OCI-LY1 (cell line): ENCODE data around the gene TGFBR2.

Experiments
- H2AFZ ChIP-seq: fragments of 200-600 bp; sonication (generic), shearing (Covaris generic); 2 replicates; pipeline ENCODE4 v1.6.0; 2014; ENCODE audit warnings: antibody characterized with exemption, mild to moderate bottlenecking, low read length
- H3F3A ChIP-seq: fragments of 200-600 bp; sonication (generic), shearing (Covaris generic); 2 replicates; pipeline ENCODE4 v1.6.0; 2014; ENCODE audit warnings: mild to moderate bottlenecking, antibody characterized with exemption, low read length, moderate library complexity; ENCODE audit not compliant: insufficient read depth
- H3K27ac ChIP-seq: fragments of 200-600 bp; sonication (generic); 2 replicates; pipeline ENCODE4 v1.5.1; 2014; ENCODE audit warnings: low read length, mixed run types, mild to moderate bottlenecking, low read depth; ENCODE audit not compliant: poor library complexity, severe bottlenecking
- H3K27me3 ChIP-seq: fragments of 200-600 bp; sonication (generic); 2 replicates; pipeline ENCODE4 v1.6.0; 2014; ENCODE audit warnings: antibody characterized with exemption, mild to moderate bottlenecking, low read length, moderate library complexity; ENCODE audit not compliant: insufficient read depth
- H3K36me3 ChIP-seq: fragments of 200-600 bp; sonication (generic); 2 replicates; pipeline ENCODE4 v1.6.1; 2014; ENCODE audit warnings: mild to moderate bottlenecking, antibody characterized with exemption, low read length, moderate library complexity, mixed read lengths; ENCODE audit not compliant: insufficient read depth
- H3K4me1 ChIP-seq: fragments of 200-600 bp; sonication (generic); 2 replicates; pipeline ENCODE4 v1.5.1; 2014; ENCODE audit warnings: mild to moderate bottlenecking, low read length, moderate library complexity; ENCODE audit not compliant: insufficient read depth, severe bottlenecking
- H3K4me2 ChIP-seq: fragments of 200-600 bp; sonication (generic), shearing (Covaris generic); 2 replicates; pipeline ENCODE4 v1.6.1; 2014; ENCODE audit warnings: low read length
- H3K4me3 ChIP-seq: fragments of 200-600 bp; sonication (generic); 2 replicates; pipeline ENCODE4 v1.5.1; 2014; ENCODE audit warnings: low read length, low read depth, mild to moderate bottlenecking, mixed read lengths; ENCODE audit not compliant: poor library complexity, severe bottlenecking
- H3K79me2 ChIP-seq: fragments of 200-600 bp; shearing (Covaris generic); 2 replicates; pipeline ENCODE4 v1.6.1; 2016; ENCODE audit warnings: mixed run types, low read length, mixed read lengths; ENCODE audit not compliant: insufficient read depth
- H3K9ac ChIP-seq: fragments of 200-600 bp; sonication (generic), shearing (Covaris generic); 2 replicates; pipeline ENCODE4 v1.6.1; 2014; ENCODE audit warnings: mild to moderate bottlenecking, low read length, mixed read lengths
- H3K9me2 ChIP-seq: fragments of 200-600 bp; sonication (generic), shearing (Covaris generic); 2 replicates; pipeline ENCODE4 v1.6.1; 2014; ENCODE audit warnings: low read depth, mild to moderate bottlenecking, low read length, mixed read lengths
- H3K9me3 ChIP-seq: fragments of 200-600 bp; shearing (Covaris generic); 2 replicates; pipeline ENCODE4 v1.6.1; 2014; ENCODE audit warnings: low read length, mixed read lengths
- H4K20me1 ChIP-seq: fragments of 200-600 bp; sonication (generic), shearing (Covaris generic); 2 replicates; pipeline ENCODE4 v1.6.0; 2016; ENCODE audit warnings: mild to moderate bottlenecking, low read length; ENCODE audit not compliant: insufficient read depth
- CTCF ChIP-seq: fragments of 200-600 bp; sonication (generic), shearing (Covaris generic); IDR thresholded peaks from 2 replicates; pipeline ENCODE4 v1.5.1; 2017; ENCODE audit warnings: mild to moderate bottlenecking, antibody characterized with exemption, low read length, moderate library complexity, mixed read lengths
- EZH2 ChIP-seq: fragments of 200-600 bp; sonication (generic), shearing (Covaris generic); IDR thresholded peaks from 2 replicates; pipeline ENCODE4 v1.8.0; 2017; ENCODE audit warnings: borderline replicate concordance, mixed run types, mild to moderate bottlenecking, antibody characterized with exemption, low read length, moderate library complexity, mixed read lengths

TGFBR2 gene

GRCh38 chr3:30695302-30696061 lies 89.1 kb downstream of the TGFBR2 start:
- Histone ChIP-seq H3K9me2 (no peaks in the 10 kb centered on the region), H3K4me3 (no peak overlapping the region), H3K27me3 (no peaks in the 10 kb centered on the region), H3K36me3 (peaks cover 55% of the 10 kb centered on the region; the same call in 1 of the 2 replicates), H2AFZ (no peak overlapping the region), H3K27ac (no peak overlapping the region), H3K9me3 (no peaks in the 10 kb centered on the region), H3K79me2 (no peaks in the 10 kb centered on the region), H3K4me2 (no peak overlapping the region), H3K9ac (no peak overlapping the region), H3F3A (no peaks in the 10 kb centered on the region), H3K4me1 (no peaks in the 10 kb centered on the region), H4K20me1 (no peaks in the 10 kb centered on the region)
- TF ChIP-seq CTCF (no peak), EZH2 (no peak)

DNA sequence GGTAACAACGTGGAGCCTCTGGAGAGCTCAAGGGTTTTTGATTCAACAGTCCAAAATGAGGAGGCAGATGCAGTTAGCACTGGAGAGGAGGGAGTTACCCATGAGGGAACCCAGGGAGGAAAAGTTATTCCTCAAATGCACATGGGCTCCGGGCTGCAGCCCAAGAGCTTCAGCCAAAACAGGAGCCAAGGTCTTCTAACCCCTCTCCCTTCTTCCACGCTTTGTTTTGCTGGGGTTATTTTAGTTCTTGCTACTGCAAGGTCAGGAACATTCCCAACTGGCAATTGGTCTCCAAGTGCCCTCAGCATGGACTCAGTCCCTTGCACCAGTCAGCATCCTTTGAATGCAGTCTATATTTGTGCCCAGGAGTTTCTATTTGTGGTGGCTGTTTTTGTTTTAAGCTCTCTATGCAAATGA lies 90.0 kb downstream of the TGFBR2 start:
- Histone ChIP-seq H3K27ac (no peak overlapping the region), H3K9ac (no peak overlapping the region), H3K9me2 (no peaks in the 10 kb centered on the region), H2AFZ (no peak overlapping the region), H3K4me3 (no peak overlapping the region), H3K27me3 (no peaks in the 10 kb centered on the region), H4K20me1 (no peaks in the 10 kb centered on the region), H3K9me3 (no peaks in the 10 kb centered on the region), H3F3A (no peaks in the 10 kb centered on the region), H3K4me2 (no peak overlapping the region), H3K36me3 (peaks cover 46% of the 10 kb centered on the region; the same call in 1 of the 2 replicates), H3K4me1 (no peaks in the 10 kb centered on the region), H3K79me2 (no peaks in the 10 kb centered on the region)
- TF ChIP-seq CTCF (no peak), EZH2 (no peak)

DNA sequence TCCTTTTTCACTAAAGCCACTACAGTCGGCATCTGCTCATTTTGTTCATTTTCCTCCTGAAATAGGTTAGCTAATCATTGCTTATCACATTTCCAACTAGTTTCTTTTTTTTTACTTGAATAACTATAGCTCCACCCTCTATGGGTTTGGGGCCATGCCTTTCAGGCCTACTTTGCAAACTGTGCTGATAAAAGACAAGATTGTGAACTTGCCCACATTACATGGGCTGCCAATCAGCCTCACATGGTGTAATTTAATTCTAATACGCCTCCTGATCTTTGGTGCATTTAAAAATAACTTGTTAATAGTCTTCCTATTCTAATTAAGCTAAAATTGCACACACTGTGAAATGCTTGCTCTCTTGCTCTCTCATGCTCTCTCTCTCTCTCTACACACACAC lies 90.5 kb downstream of the TGFBR2 start:
- Histone ChIP-seq H4K20me1 (no peaks in the 10 kb centered on the region), H3K4me2 (no peak overlapping the region), H3K27me3 (no peaks in the 10 kb centered on the region), H3K9me3 (no peaks in the 10 kb centered on the region), H3F3A (no peaks in the 10 kb centered on the region), H3K79me2 (no peaks in the 10 kb centered on the region), H2AFZ (no peak overlapping the region), H3K36me3 (peaks cover 42% of the 10 kb centered on the region; the same call in 1 of the 2 replicates), H3K9ac (no peak overlapping the region), H3K27ac (no peak overlapping the region), H3K4me3 (no peak overlapping the region), H3K9me2 (no peaks in the 10 kb centered on the region), H3K4me1 (no peaks in the 10 kb centered on the region)
- TF ChIP-seq EZH2: no peak
- TF ChIP-seq CTCF: no peak
